T-cell (primary cell): ENCODE results near the gene CLEC16A. TPM values are rescaled to one million over a fixed set of nuclear protein-coding genes. Genes with fewer than 3 reads are reported as not detected.

Experiments used
- ATAC-seq, 4 experiments: fragments of 200-7000 bp in 3 of 4; fragments of 150-1000 bp in 1 of 4; cut with Tn5 transposase; replicated peaks in 1 of 4; 1 replicate in 3 of 4; 2 replicates in 1 of 4; pipeline ENCODE4 v1.10.0; 2021; ENCODE audit warnings: moderate library complexity in 3 of 4, mild to moderate bottlenecking in 2 of 4, moderate number of reproducible peaks in 1 of 4
- CTCF ChIA-PET, 2 donors: fragments of 300-600 bp; sonication (Branson Sonifier 250); formaldehyde crosslinking; loops; one replicate each; lab custom pipeline; 2022; ENCODE audit warnings: antibody characterized with exemption in 2 of 2; lab: Charles Lee
- POLR2A ChIA-PET, 2 donors: fragments of 300-600 bp; sonication (Branson Sonifier 250); formaldehyde crosslinking; loops; one replicate each; lab custom pipeline; 2022; ENCODE audit warnings: antibody characterized with exemption in 2 of 2; lab: Charles Lee
- DNase-seq, 35 experiments: peaks; one replicate each; pipeline versions ENCODE4 v3.0.0 to v3.0.0-alpha.2; 2013 to 2023
- H3K27ac ChIP-seq: one replicate; pipeline ENCODE4 v1.5.1; 2013; ENCODE audit warnings: low read length
- H3K27me3 ChIP-seq, 2 experiments: replicated peaks in 1 of 2; 1 replicate in 1 of 2; 2 replicates in 1 of 2; pipeline versions ENCODE4 v1.6.1 to v1.7.0; 2013; ENCODE audit warnings: low read length in 1 of 2, mixed read lengths in 1 of 2; ENCODE audit not compliant: control insufficient read depth in 2 of 2, insufficient read depth in 2 of 2; ENCODE audit errors: extremely low read depth in 1 of 2
- H3K36me3 ChIP-seq, 2 donors: 1 replicate in 1 of 2; 2 replicates in 1 of 2; pipeline versions ENCODE4 v1.6.1 to v1.7.0; 2013; ENCODE audit warnings: low read length in 1 of 2; ENCODE audit not compliant: control insufficient read depth in 2 of 2, insufficient read depth in 1 of 2; ENCODE audit errors: extremely low read depth in 1 of 2
- H3K4me1 ChIP-seq, 2 experiments: 1 replicate in 1 of 2; 2 replicates in 1 of 2; pipeline versions ENCODE4 v1.6.1 to v1.7.0; 2013; ENCODE audit warnings: low read length in 2 of 2, mixed read lengths in 1 of 2; ENCODE audit not compliant: insufficient read depth in 2 of 2, control insufficient read depth in 1 of 2; ENCODE audit errors: extremely low read depth in 1 of 2
- H3K4me3 ChIP-seq, 2 donors: 1 replicate in 1 of 2; 2 replicates in 1 of 2; pipeline versions ENCODE4 v1.5.1 to v1.7.0; 2013; ENCODE audit warnings: mild to moderate bottlenecking in 2 of 2, low read length in 1 of 2, moderate library complexity in 1 of 2; ENCODE audit not compliant: control insufficient read depth in 1 of 2; ENCODE audit errors: extremely low read depth in 1 of 2
- H3K9me3 ChIP-seq: 2 replicates; pipeline ENCODE4 v1.7.0; 2013
- H3K27ac Mint-ChIP-seq, 2 donors: one replicate each; pipeline ENCODE4 v1.8.0; 2020 to 2021; ENCODE audit warnings: mild to moderate bottlenecking in 2 of 2, mixed read lengths in 2 of 2
- H3K27me3 Mint-ChIP-seq, 2 donors: one replicate each; pipeline ENCODE4 v1.8.0; 2021 to 2022; ENCODE audit warnings: mixed read lengths in 2 of 2
- H3K36me3 Mint-ChIP-seq: one replicate; pipeline ENCODE4 v1.8.0; 2021; ENCODE audit warnings: mixed read lengths
- H3K4me1 Mint-ChIP-seq, 3 donors: one replicate each; pipeline ENCODE4 v1.8.0; 2020 to 2022; ENCODE audit warnings: mixed read lengths in 3 of 3, mild to moderate bottlenecking in 1 of 3
- H3K4me3 Mint-ChIP-seq, 3 donors: one replicate each; pipeline ENCODE4 v1.8.0; 2020 to 2022; ENCODE audit warnings: mild to moderate bottlenecking in 3 of 3, mixed read lengths in 3 of 3, moderate library complexity in 3 of 3
- H3K9me3 Mint-ChIP-seq, 3 donors: one replicate each; pipeline ENCODE4 v1.8.0; 2020 to 2022; ENCODE audit warnings: mixed read lengths in 3 of 3
- WGBS: methylation state at CpG from one replicate; pipeline ENCODE4 v1.1.5; 2013; ENCODE audit warnings: missing lambda C conversion rate; ENCODE audit not compliant: insufficient coverage; 5-methylcytosine and 5-hydroxymethylcytosine counted together
- total RNA-seq, 35 experiments: library from RNA in 6 of 35; stranded (reverse) in 6 of 35; fragments of 120-200 nt in 1 of 35; gene quantifications; one replicate each; pipeline versions ENCODE4 v1.2.1 to v1.2.4 and lab custom pipeline; 2013 to 2026

The CLEC16A gene
- total RNA-seq, 5 donors from 2014 or later (not counting 1 experiment from before 2014, with no cell fraction given): 27.4 to 34.6 (median 28.7) TPM

DNA sequence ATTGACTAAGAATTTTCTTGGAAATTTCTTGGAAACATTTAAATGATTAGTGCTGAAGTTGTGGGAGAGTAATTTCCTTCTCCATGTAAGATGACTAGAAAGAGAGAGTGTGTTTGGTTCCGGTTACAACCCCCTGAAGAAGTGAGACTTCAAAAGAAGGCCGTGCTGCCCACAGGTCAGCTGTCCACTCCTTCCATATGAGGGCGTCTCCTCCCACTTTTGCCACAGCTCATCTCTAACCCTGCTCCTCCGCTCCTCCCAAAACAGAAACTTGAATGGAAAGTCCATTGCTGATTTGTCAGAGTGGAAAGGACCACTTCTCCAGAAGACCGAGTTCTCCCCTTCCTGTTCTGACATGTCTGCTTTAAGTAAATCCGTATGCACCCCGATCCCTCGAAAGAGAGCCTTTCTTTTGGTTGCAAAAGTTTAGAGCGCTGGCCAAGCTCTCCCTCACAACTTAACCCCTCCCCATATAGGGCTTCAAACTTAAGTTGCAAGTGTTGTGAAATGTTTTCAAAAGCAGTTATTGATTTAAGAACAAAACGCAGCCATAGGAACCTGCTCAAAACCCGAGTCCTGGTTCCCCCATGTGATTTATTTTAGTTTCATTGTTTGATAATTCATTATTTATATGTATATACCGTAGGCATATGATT is 182.2 kb downstream of the CLEC16A start:
- Mint-ChIP-seq H3K27me3 (no peaks in the 10 kb centered on the region), H3K4me1 (peaks cover 12 to 24% (median 18%) of the 10 kb centered on the region in 3 donors), H3K27ac (no peak overlapping the region), H3K9me3 (no peaks in the 10 kb centered on the region), H3K36me3 (peaks cover 48% of the 10 kb centered on the region), H3K4me3 (no peak overlapping the region)
- Histone ChIP-seq H3K9me3 (no peaks in the 10 kb centered on the region), H3K27me3 (no peaks in the 10 kb centered on the region), H3K4me1 (peaks cover 3 to 10% of the 10 kb centered on the region in 2 experiments), H3K4me3 (no peak overlapping the region), H3K36me3 (peaks cover 17 to 50% of the 10 kb centered on the region in 2 donors), H3K27ac (no peak overlapping the region)
- no peak for DNase-seq
- no peak for ATAC-seq
- CTCF ChIA-PET: no interaction called here
- WGBS: 80% methylated on average over 2 of the region's 12 CpGs
- POLR2A ChIA-PET: no interaction called here

DNA sequence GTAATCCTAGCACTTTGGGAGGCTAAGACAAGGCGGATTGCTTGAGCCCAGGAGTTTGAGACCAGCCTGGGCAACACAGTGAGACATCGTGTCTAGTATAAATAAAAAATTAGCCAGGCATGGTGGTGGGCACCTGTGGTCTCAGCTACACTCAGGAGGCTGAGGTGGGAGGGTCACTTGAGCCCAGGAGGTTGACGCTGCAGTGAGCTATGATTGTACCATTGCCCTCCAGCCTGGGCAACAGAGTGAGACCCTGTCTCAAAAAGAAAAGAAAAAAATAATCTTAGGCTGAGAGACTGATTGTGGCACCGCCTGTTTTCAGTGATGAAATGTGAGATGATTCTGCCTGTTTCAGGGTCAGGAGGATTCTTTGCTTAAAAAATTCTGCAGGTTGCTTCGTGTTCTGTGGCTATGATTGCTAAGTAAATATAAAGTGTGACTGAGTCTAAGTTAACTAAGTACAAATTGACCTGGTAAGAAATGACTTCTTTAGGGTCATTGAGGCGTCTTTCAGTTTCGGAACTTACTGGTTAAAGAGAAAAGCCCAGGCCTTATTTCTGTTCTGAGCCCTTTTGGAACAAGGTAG is 183.3 kb downstream of the CLEC16A start:
- ChIA-PET CTCF (no interaction called here), POLR2A (no interaction called here)
- no peaks in the 10 kb centered on the region for H3K27me3 Mint-ChIP-seq
- H3K36me3 Mint-ChIP-seq: peaks cover 48% of the 10 kb centered on the region
- H3K27ac ChIP-seq: no peak overlapping the region
- H3K9me3 ChIP-seq: no peaks in the 10 kb centered on the region
- H3K4me1 Mint-ChIP-seq: peaks cover 18 to 27% (median 25%) of the 10 kb centered on the region in 3 donors
- DNase-seq (no peak), ATAC-seq (no peak)
- H3K27ac Mint-ChIP-seq: no peak overlapping the region
- no peaks in the 10 kb centered on the region for H3K27me3 ChIP-seq
- no peak overlapping the region for H3K4me3 Mint-ChIP-seq
- peaks cover 16 to 50% of the 10 kb centered on the region in 2 donors for H3K36me3 ChIP-seq
- no peaks in the 10 kb centered on the region for H3K9me3 Mint-ChIP-seq
- 97% methylated on average over 7 of the region's 7 CpGs for WGBS
- H3K4me1 ChIP-seq: peaks cover 3 to 10% of the 10 kb centered on the region in 2 experiments
- no peak overlapping the region for H3K4me3 ChIP-seq

DNA sequence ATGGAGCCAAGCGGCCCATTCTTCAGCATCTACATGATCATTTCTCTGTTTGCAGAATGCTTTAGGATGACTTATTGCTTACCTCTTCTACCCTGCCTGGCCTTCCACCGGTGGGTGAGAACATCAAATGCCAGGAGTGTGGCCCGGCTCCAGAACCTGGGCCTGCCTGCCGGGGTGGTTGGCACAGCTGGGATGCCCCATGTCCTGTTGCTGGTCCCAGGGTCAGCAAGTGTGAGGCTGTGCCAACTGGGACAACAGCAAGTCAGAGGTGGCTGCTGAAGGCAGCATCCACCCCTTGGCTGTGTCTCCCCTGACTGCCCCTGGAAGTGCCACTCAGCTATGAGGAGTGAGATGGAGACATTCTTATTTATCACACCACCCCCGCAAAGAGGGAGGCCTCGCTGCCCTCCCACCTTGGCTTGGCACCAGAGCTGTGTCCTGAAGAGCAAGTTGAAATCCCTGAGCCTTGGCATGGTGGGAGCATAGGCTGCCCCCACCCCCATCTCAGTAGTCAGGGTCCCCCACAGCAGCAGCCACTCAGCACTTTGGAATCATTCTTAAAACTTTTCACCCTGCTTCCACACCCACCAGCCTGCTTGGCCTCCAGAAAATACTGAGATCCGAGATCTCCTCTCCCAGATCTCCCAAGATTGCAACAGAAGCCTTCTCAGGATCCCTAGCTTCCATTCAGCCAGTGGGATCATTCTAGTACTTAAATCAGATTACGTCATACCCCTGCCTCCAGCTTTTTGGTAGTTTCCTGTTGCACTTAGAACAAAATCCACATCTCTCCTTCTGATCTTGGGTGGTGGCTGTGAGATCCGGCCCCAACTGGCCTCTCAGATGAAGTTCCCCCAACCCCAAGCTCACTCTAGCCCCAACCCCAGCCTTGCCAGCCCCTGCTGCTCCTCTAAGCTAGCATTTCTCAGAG is 184.1 kb downstream of the CLEC16A start:
- H3K27ac Mint-ChIP-seq: peak overlapping the region; percentile 78 to 80
- ChIA-PET CTCF (interaction anchor here in 1 of 2 donors (0.6 kb wide), 2 partner anchors 21 to 251 kb away, joined by 3 read pairs; no protein-coding TSS in a partner anchor), POLR2A (no interaction called here)
- H3K27ac ChIP-seq: no peak overlapping the region
- no peaks in the 10 kb centered on the region for H3K27me3 Mint-ChIP-seq
- peak overlapping the region in 1 of 3 donors; percentile 30 for H3K4me3 Mint-ChIP-seq
- H3K4me1 Mint-ChIP-seq: peaks cover 18 to 27% (median 25%) of the 10 kb centered on the region in 3 donors
- H3K4me1 ChIP-seq: peaks cover 3 to 10% of the 10 kb centered on the region in 2 experiments
- H3K36me3 Mint-ChIP-seq: peaks cover 49% of the 10 kb centered on the region
- no peaks in the 10 kb centered on the region for H3K9me3 Mint-ChIP-seq
- H3K27me3 ChIP-seq: no peaks in the 10 kb centered on the region
- H3K4me3 ChIP-seq: no peak overlapping the region
- H3K9me3 ChIP-seq: no peaks in the 10 kb centered on the region
- 96% methylated on average over 8 of the region's 9 CpGs for WGBS
- peak in 1 of 4 experiments; percentile 56 for ATAC-seq
- peaks cover 8 to 46% of the 10 kb centered on the region in 2 donors for H3K36me3 ChIP-seq
- DNase-seq: peak in 3 of 35 experiments; percentile 11 to 19 (median 14)

DNA sequence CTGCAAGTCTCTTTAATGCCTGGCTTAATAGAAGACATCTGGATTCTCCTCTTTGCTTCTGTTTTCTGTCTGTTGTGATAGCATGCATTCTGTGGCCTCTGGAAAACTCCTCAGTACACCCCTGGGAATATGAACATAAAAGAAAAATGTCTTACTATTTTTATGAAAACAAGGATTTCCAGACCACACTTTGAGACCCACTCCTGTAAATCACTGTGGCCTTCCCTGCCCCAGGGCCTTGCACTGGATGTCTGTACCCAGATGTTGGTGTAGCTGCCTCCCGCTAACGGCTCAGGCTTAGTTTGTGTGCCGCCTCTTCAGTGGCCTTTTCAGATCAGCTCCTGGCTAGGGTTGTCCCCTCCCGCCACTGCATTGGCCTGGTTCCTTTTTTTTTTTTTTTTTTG is 185.0 kb downstream of the CLEC16A start:
- ChIA-PET CTCF (interaction anchor here (0.6 to 0.7 kb wide), 2 partner anchors 65 to 250 kb away, joined by 3 to 4 read pairs; no protein-coding TSS in a partner anchor), POLR2A (no interaction called here)
- DNase-seq: no peak
- no peaks in the 10 kb centered on the region for H3K9me3 Mint-ChIP-seq
- Histone ChIP-seq H3K4me3 (no peak overlapping the region), H3K9me3 (no peaks in the 10 kb centered on the region), H3K27me3 (no peaks in the 10 kb centered on the region), H3K27ac (no peak overlapping the region), H3K36me3 (peaks cover 6 to 37% of the 10 kb centered on the region in 2 donors), H3K4me1 (peaks cover 3 to 10% of the 10 kb centered on the region in 2 experiments)
- H3K4me3 Mint-ChIP-seq: no peak overlapping the region
- no peak overlapping the region for H3K27ac Mint-ChIP-seq
- ATAC-seq: no peak
- H3K4me1 Mint-ChIP-seq: peaks cover 18 to 27% (median 25%) of the 10 kb centered on the region in 3 donors
- H3K36me3 Mint-ChIP-seq: peaks cover 42% of the 10 kb centered on the region
- no peaks in the 10 kb centered on the region for H3K27me3 Mint-ChIP-seq
- 90% methylated on average over 2 of the region's 4 CpGs for WGBS

DNA sequence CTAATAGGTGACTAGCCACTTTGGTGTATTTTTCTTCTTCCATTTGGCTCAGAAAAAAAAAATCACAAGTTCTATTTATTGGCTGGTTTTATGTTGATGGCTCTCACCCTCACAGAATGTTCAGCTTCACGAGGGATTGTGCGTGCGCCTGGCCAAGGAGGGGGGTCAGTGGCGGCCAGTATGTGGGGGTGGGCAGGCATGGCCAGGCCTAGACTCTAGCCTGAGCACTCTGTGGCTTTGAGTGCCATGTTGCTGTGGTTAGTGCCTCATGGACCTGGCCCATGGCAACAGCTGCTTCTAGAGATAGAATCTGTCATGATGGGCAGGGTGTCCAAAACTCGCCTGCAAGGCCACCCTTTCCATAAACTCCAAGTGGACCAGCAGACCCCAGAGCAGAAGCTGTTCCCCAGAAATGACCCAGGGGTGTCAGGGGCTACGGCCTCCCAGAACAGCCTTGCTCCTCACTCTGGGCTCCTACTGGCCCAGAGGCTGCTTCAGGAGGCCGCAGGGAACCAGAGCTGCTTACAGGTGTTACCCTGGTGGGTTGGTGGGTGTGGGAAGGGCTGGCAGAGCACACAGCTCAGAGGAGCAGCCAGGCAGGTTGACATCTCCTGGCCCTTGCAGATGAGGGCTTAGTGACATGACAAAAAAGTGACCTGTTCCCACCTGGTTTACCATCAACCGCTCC is 186.8 kb downstream of the CLEC16A start:
- peaks cover 3 to 10% of the 10 kb centered on the region in 2 experiments for H3K4me1 ChIP-seq
- no peaks in the 10 kb centered on the region for H3K27me3 Mint-ChIP-seq
- H3K9me3 ChIP-seq: no peaks in the 10 kb centered on the region
- ATAC-seq: no peak
- H3K4me3 Mint-ChIP-seq: no peak overlapping the region
- DNase-seq: no peak
- no peaks in the 10 kb centered on the region for H3K27me3 ChIP-seq
- ChIA-PET CTCF (no interaction called here), POLR2A (no interaction called here)
- 95% methylated on average over 8 of the region's 8 CpGs for WGBS
- no peak overlapping the region for H3K4me3 ChIP-seq
- H3K36me3 Mint-ChIP-seq: peaks cover 50% of the 10 kb centered on the region
- H3K36me3 ChIP-seq: peaks cover 0 to 31% of the 10 kb centered on the region in 2 donors
- H3K9me3 Mint-ChIP-seq: no peaks in the 10 kb centered on the region
- H3K27ac Mint-ChIP-seq: no peak overlapping the region
- H3K27ac ChIP-seq: no peak overlapping the region
- H3K4me1 Mint-ChIP-seq: peaks cover 18 to 34% (median 26%) of the 10 kb centered on the region in 3 donors
